Skeletal muscle tissue (tissue), 4 donors: ENCODE results near the gene FHIT. TPM values are rescaled to one million over a fixed set of nuclear protein-coding genes. Genes with fewer than 3 reads are reported as not detected.

Source experiments
- H3K27ac ChIP-seq: one replicate; pipeline ENCODE4 v1.7.0; 2013; ENCODE audit warnings: mild to moderate bottlenecking, low read depth, low read length, inconsistent platforms
- H3K27me3 ChIP-seq, 3 donors: one replicate each; pipeline ENCODE4 v1.7.0; 2013; ENCODE audit warnings: low read length in 3 of 3; ENCODE audit not compliant: control insufficient read depth in 3 of 3, insufficient read depth in 3 of 3
- H3K36me3 ChIP-seq, 3 donors: one replicate each; pipeline ENCODE4 v1.7.0; 2013; ENCODE audit warnings: low read length in 3 of 3; ENCODE audit not compliant: control insufficient read depth in 3 of 3, insufficient read depth in 3 of 3
- H3K4me1 ChIP-seq, 3 donors: one replicate each; pipeline ENCODE4 v1.7.0; 2013; ENCODE audit warnings: low read length in 3 of 3, mild to moderate bottlenecking in 3 of 3; ENCODE audit not compliant: control insufficient read depth in 3 of 3, insufficient read depth in 3 of 3
- H3K4me3 ChIP-seq, 3 donors: one replicate each; pipeline ENCODE4 v1.7.0; 2013; ENCODE audit warnings: low read length in 3 of 3
- H3K9ac ChIP-seq, 3 donors: one replicate each; pipeline ENCODE4 v1.7.0; 2013; ENCODE audit warnings: low read length in 3 of 3, mild to moderate bottlenecking in 3 of 3, moderate library complexity in 2 of 3, low read depth in 1 of 3
- H3K9me3 ChIP-seq, 3 donors: one replicate each; pipeline ENCODE4 v1.7.0; 2013; ENCODE audit warnings: low read length in 3 of 3; ENCODE audit not compliant: control insufficient read depth in 3 of 3
- total RNA-seq: library from RNA; depleted of rRNA; stranded (reverse); fragments of >200 nt; gene quantifications from one replicate; pipeline ENCODE4 v1.2.3, GENCODE V29; 2014
- donor health status: Osteomylitis.

The FHIT gene
- total RNA-seq, 1 donor from 2014 or later = 4.2 TPM

GRCh38 chr3:61236556-61236955 lies 14.7 kb downstream of the FHIT start:
- H3K4me1 ChIP-seq = peaks cover 0 to 6% (median 6%) of the 10 kb centered on the region in 3 donors
- no peaks in the 10 kb centered on the region for H3K27me3 ChIP-seq
- no peak overlapping the region for H3K27ac ChIP-seq
- no peak overlapping the region for H3K9ac ChIP-seq
- no peaks in the 10 kb centered on the region for H3K36me3 ChIP-seq
- H3K4me3 ChIP-seq = no peak overlapping the region
- no peaks in the 10 kb centered on the region for H3K9me3 ChIP-seq

GRCh38 chr3:61233746-61234145 lies 17.5 kb downstream of the FHIT start:
- Histone ChIP-seq H3K4me3 (no peak overlapping the region), H3K9me3 (no peaks in the 10 kb centered on the region), H3K27ac (no peak overlapping the region), H3K27me3 (no peaks in the 10 kb centered on the region), H3K9ac (no peak overlapping the region), H3K36me3 (no peaks in the 10 kb centered on the region), H3K4me1 (no peaks in the 10 kb centered on the region)

- H3K4me3 ChIP-seq = no peak overlapping the region
- H3K36me3 ChIP-seq = no peaks in the 10 kb centered on the region
- H3K4me1 ChIP-seq = no peaks in the 10 kb centered on the region
- no peaks in the 10 kb centered on the region for H3K9me3 ChIP-seq
- no peak overlapping the region for H3K27ac ChIP-seq
- H3K27me3 ChIP-seq = no peaks in the 10 kb centered on the region
- no peak overlapping the region for H3K9ac ChIP-seq
These were observed 19.6 kb downstream of the FHIT start for GRCh38 chr3:61231693-61232092.

GRCh38 chr3:61227799-61228198 lies 23.5 kb downstream of the FHIT start:
- H3K9ac ChIP-seq = no peak overlapping the region
- no peak overlapping the region for H3K27ac ChIP-seq

GRCh38 chr3:61226166-61226686 lies 25.0 kb downstream of the FHIT start:
- Histone ChIP-seq H3K36me3 (no peaks in the 10 kb centered on the region), H3K9ac (no peak overlapping the region), H3K9me3 (no peaks in the 10 kb centered on the region), H3K27ac (no peak overlapping the region), H3K27me3 (no peaks in the 10 kb centered on the region), H3K4me1 (no peaks in the 10 kb centered on the region), H3K4me3 (no peak overlapping the region)

More at GRCh38 chr3:61227799-61228198, 23.5 kb downstream of the FHIT start:
- Histone ChIP-seq H3K9me3 (no peaks in the 10 kb centered on the region), H3K4me1 (no peaks in the 10 kb centered on the region), H3K27me3 (no peaks in the 10 kb centered on the region), H3K36me3 (no peaks in the 10 kb centered on the region), H3K4me3 (no peak overlapping the region)

- H3K4me1 ChIP-seq = no peaks in the 10 kb centered on the region
- no peaks in the 10 kb centered on the region for H3K9me3 ChIP-seq
- no peak overlapping the region for H3K4me3 ChIP-seq
- H3K9ac ChIP-seq = no peak overlapping the region
- H3K27me3 ChIP-seq = no peaks in the 10 kb centered on the region
- no peak overlapping the region for H3K27ac ChIP-seq
- H3K36me3 ChIP-seq = no peaks in the 10 kb centered on the region
These were observed 26.4 kb downstream of the FHIT start for GRCh38 chr3:61224823-61225222.

- H3K4me1 ChIP-seq = no peaks in the 10 kb centered on the region
- H3K9ac ChIP-seq = no peak overlapping the region
- H3K9me3 ChIP-seq = no peaks in the 10 kb centered on the region
- no peaks in the 10 kb centered on the region for H3K36me3 ChIP-seq
- H3K4me3 ChIP-seq = no peak overlapping the region
- no peaks in the 10 kb centered on the region for H3K27me3 ChIP-seq
- no peak overlapping the region for H3K27ac ChIP-seq
These were observed 27.8 kb downstream of the FHIT start for GRCh38 chr3:61223451-61223850.

- Histone ChIP-seq H3K9ac (no peak overlapping the region), H3K27ac (no peak overlapping the region), H3K27me3 (no peaks in the 10 kb centered on the region), H3K9me3 (no peaks in the 10 kb centered on the region), H3K4me3 (no peak overlapping the region), H3K36me3 (no peaks in the 10 kb centered on the region), H3K4me1 (no peaks in the 10 kb centered on the region)
These were observed 28.8 kb downstream of the FHIT start for GRCh38 chr3:61222467-61222866.

- Histone ChIP-seq H3K9me3 (no peaks in the 10 kb centered on the region), H3K36me3 (no peaks in the 10 kb centered on the region), H3K27me3 (no peaks in the 10 kb centered on the region), H3K4me1 (no peaks in the 10 kb centered on the region), H3K4me3 (no peak overlapping the region), H3K27ac (no peak overlapping the region), H3K9ac (no peak overlapping the region)
These were observed 29.4 kb downstream of the FHIT start for GRCh38 chr3:61221759-61222362.

- Histone ChIP-seq H3K27me3 (no peaks in the 10 kb centered on the region), H3K9ac (no peak overlapping the region), H3K9me3 (no peaks in the 10 kb centered on the region), H3K36me3 (no peaks in the 10 kb centered on the region), H3K4me1 (no peaks in the 10 kb centered on the region), H3K27ac (no peak overlapping the region), H3K4me3 (no peak overlapping the region)
These were observed 32.7 kb downstream of the FHIT start for GRCh38 chr3:61218504-61218903.
